ENCODE data around the gene ZNF578.
"Not testable (repeated sequence)": the region's sequence is repeated elsewhere in the genome, so short reads cannot be mapped to it uniquely, and the experiment has no call there.

Gene ZNF578

DNA sequence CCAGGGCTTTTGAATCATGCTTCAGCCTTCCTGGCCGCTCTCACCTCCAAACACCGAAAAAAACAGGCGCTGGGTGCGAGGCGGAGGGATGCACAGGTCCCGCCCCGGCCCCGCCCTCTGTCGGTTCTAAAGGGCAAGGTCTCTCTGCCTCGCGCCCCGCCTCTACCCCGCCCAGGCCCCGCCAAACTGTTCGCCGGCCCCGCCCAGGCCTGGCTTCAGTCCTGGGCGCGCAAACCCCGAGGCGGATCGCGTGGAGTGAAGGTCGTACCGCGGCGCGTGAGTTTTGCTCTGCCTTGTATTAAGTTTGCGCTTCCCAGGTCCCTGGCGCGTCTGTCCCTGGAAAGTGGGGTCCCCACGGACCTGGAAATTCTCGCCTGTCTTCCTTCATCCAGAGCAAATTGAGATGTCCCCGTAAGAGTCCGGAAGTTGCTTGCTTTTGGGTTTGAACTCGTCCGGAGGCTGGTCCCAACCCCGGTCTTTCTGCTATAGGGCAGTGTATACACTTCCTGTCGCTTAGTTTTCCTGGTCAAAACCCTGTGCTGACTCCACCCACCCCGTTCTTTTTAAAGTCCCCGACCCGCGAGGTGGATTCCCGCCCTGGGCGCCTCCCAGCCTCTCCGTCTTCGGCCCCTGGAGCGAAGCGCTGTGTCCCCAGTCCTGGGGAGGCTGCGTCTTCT is 82.6 kb downstream of the ZNF578 start:
- Histone ChIP-seq H3K27ac (ENCODE audit: low read depth, low read length) (peak overlapping the region; percentile 75), H3K9me3 (ENCODE audit: control insufficient read depth, insufficient read depth, low read length) (no peaks in the 10 kb centered on the region), H3K4me3 (ENCODE audit: low read depth, low read length) (peak overlapping the region; percentile 89), H3K4me1 (ENCODE audit: control insufficient read depth, insufficient read depth, low read length) (no peaks in the 10 kb centered on the region), H3K9ac (ENCODE audit: low read depth, low read length) (peak overlapping the region; percentile 48; the same call in 1 of the 2 replicates), H3K36me3 (ENCODE audit: control insufficient read depth, insufficient read depth, low read length) (no peaks in the 10 kb centered on the region), H3K27me3 (ENCODE audit: control insufficient read depth, insufficient read depth, low read length) (peaks cover 9% of the 10 kb centered on the region)

DNA sequence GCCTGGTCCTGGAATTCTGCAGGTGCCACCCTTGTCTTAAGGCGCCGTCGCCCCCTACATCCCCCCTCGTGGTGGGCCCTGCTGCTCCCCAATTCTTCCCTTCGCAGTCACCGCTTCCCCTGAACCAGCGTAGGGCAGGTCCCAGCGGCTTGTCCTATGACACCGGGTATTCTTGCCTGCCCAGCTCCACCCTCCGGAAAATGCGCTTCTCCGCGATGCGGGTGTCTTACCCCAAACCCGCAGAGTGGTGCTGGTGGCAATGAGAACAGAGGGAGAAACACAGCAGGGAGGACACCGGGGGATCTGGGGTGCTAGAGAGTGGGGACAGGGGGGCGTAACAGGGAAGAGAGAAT is 83.1 kb downstream of the ZNF578 start:
- no peaks in the 10 kb centered on the region for H3K9me3 ChIP-seq (ENCODE audit: control insufficient read depth, insufficient read depth, low read length)
- no peaks in the 10 kb centered on the region for H3K4me1 ChIP-seq (ENCODE audit: control insufficient read depth, insufficient read depth, low read length)
- H3K9ac ChIP-seq (ENCODE audit: low read depth, low read length) = no peak overlapping the region
- H3K27me3 ChIP-seq (ENCODE audit: control insufficient read depth, insufficient read depth, low read length) = peaks cover 9% of the 10 kb centered on the region
- peak overlapping the region; percentile 89 for H3K4me3 ChIP-seq (ENCODE audit: low read depth, low read length)
- H3K36me3 ChIP-seq (ENCODE audit: control insufficient read depth, insufficient read depth, low read length) = no peaks in the 10 kb centered on the region
- peak overlapping the region; percentile 75 for H3K27ac ChIP-seq (ENCODE audit: low read depth, low read length)

DNA sequence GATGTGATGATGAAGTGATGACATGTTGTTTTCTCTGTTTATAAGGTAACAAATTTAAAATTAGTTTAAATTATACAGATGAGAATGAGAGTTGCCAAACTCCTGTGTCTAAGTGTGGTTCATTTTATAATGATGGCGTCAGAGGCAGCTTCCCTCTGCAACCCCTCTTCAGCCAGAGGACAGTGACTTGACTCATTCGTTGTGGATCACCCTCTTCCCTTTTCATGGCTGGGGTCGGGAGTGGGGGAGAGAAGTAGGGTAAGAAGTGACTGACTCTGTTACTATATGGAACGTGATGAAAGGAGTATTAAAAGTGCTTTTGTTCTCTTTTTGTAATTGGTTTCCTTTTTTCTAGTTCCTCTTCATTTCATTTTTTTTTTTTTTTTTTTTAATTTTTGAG is 85.5 kb downstream of the ZNF578 start:
- not testable (repeated sequence) for H3K4me1 ChIP-seq (ENCODE audit: control insufficient read depth, insufficient read depth, low read length); H3K36me3 ChIP-seq (ENCODE audit: control insufficient read depth, insufficient read depth, low read length); H3K4me3 ChIP-seq (ENCODE audit: low read depth, low read length); H3K9me3 ChIP-seq (ENCODE audit: control insufficient read depth, insufficient read depth, low read length); H3K27me3 ChIP-seq (ENCODE audit: control insufficient read depth, insufficient read depth, low read length); H3K9ac ChIP-seq (ENCODE audit: low read depth, low read length); H3K27ac ChIP-seq (ENCODE audit: low read depth, low read length)

DNA sequence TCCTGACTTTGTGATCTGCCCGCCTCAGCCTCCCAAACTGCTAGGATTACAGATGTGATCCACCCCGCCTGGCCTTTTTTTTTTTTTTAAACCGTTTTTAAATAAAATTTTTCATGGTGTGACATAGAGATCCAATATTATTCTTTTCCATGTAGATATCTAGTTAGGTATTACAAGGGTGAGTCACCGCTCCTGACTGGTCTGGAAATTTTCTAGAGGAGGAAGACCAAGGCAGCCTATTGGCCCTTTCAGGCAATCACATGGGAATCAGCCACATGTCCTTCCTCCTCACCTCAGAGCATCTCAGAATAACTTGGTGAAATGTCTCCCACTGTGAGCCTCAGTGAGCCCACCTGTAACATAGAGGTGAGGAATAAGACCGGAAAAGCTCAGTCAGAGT is 87.8 kb downstream of the ZNF578 start:
- H3K36me3 ChIP-seq (ENCODE audit: control insufficient read depth, insufficient read depth, low read length) = peaks cover 22% of the 10 kb centered on the region
- H3K9me3 ChIP-seq (ENCODE audit: control insufficient read depth, insufficient read depth, low read length); H3K9ac ChIP-seq (ENCODE audit: low read depth, low read length); H3K27me3 ChIP-seq (ENCODE audit: control insufficient read depth, insufficient read depth, low read length); H3K4me1 ChIP-seq (ENCODE audit: control insufficient read depth, insufficient read depth, low read length); H3K4me3 ChIP-seq (ENCODE audit: low read depth, low read length); H3K27ac ChIP-seq (ENCODE audit: low read depth, low read length): not testable (repeated sequence)

DNA sequence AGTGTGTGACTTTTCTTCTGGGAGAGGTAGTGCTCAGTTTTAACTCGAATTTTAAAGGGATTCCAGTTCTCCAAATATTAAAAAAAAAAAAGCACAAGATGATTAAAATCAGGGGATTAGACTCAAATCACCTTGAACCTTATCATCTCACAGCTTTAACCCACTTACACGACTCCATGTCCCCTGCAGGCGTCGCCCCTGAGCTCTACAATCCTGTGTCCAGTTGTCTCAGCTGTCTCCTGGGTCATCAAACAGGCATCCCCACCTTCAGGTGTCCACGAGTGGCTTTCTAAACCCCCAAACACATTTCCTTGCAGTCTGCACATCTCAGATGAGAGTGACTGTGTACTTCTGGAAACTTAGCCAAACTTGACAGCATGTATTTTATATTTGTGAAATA is 88.3 kb downstream of the ZNF578 start:
- Histone ChIP-seq H3K4me3 (ENCODE audit: low read depth, low read length) (no peak overlapping the region), H3K9me3 (ENCODE audit: control insufficient read depth, insufficient read depth, low read length) (no peaks in the 10 kb centered on the region)

DNA sequence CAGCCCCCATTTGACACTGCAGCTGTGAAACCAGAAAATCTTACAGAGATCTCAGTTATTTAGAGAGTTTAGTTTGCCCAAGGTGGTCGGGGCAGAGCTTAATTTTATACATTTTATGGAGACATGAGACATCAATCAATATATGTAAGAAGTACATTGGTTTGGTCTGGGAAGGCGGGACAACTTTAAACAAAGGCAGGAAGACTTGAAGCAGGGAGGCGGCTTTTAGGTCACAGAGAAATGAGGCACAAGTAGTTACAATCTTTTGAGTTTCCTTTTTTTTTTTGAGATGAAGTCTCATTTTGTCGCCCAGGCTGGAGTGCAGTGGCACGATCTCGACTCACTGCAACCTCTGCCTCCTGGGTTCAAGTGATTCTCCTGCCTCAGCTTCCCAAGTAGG is 89.2 kb downstream of the ZNF578 start:
- H3K9ac ChIP-seq (ENCODE audit: low read depth, low read length) = not testable (repeated sequence)

More for the DNA sequence above, 88.3 kb downstream of the ZNF578 start:
- H3K27me3 ChIP-seq (ENCODE audit: control insufficient read depth, insufficient read depth, low read length) = peaks cover 7% of the 10 kb centered on the region
- no peaks in the 10 kb centered on the region for H3K4me1 ChIP-seq (ENCODE audit: control insufficient read depth, insufficient read depth, low read length)
- no peak overlapping the region for H3K9ac ChIP-seq (ENCODE audit: low read depth, low read length)
- H3K27ac ChIP-seq (ENCODE audit: low read depth, low read length) = no peak overlapping the region
- H3K36me3 ChIP-seq (ENCODE audit: control insufficient read depth, insufficient read depth, low read length) = peaks cover 22% of the 10 kb centered on the region

DNA sequence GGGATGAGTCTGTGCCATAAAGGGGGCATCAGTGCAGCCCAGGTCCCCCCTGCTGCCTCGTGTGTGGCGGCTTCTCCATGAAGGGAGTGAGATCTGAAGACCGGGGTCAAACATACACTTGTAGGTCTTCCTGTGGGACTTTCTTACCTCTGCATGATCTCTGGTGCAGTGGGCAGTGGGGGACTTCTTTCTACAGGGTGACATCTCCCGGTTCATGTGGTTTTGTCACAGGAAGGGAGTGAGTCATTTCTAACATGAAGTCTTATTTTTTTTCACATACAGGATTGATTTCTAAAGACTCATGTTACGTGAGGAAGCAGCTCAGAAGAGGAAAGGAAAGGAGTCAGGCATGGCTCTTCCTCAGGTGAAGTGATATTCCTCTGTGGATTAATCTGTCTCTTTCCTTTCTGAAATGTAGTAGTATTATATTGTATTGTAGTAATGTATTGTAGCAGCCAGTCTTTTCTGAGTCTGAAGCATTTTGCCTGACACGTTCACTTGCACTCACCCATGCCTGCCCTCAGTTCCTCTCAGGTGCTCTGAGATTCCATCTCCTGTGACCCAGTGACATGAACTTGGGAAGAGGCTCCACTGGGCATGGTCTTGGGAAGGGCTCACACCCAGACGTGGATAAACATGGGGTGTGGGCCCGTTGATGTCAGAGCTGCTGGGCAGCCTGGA is 89.8 kb downstream of the ZNF578 start:
- Histone ChIP-seq H3K36me3 (ENCODE audit: control insufficient read depth, insufficient read depth, low read length) (peaks cover 27% of the 10 kb centered on the region), H3K4me3 (ENCODE audit: low read depth, low read length) (no peak overlapping the region), H3K4me1 (ENCODE audit: control insufficient read depth, insufficient read depth, low read length) (no peaks in the 10 kb centered on the region), H3K9ac (ENCODE audit: low read depth, low read length) (no peak overlapping the region), H3K27me3 (ENCODE audit: control insufficient read depth, insufficient read depth, low read length) (no peaks in the 10 kb centered on the region), H3K27ac (ENCODE audit: low read depth, low read length) (no peak overlapping the region), H3K9me3 (ENCODE audit: control insufficient read depth, insufficient read depth, low read length) (no peaks in the 10 kb centered on the region)

More for the DNA sequence above, 89.2 kb downstream of the ZNF578 start:
- H3K27ac ChIP-seq (ENCODE audit: low read depth, low read length); H3K4me3 ChIP-seq (ENCODE audit: low read depth, low read length); H3K9me3 ChIP-seq (ENCODE audit: control insufficient read depth, insufficient read depth, low read length); H3K27me3 ChIP-seq (ENCODE audit: control insufficient read depth, insufficient read depth, low read length); H3K4me1 ChIP-seq (ENCODE audit: control insufficient read depth, insufficient read depth, low read length): not testable (repeated sequence)
- H3K36me3 ChIP-seq (ENCODE audit: control insufficient read depth, insufficient read depth, low read length) = peaks cover 27% of the 10 kb centered on the region

DNA sequence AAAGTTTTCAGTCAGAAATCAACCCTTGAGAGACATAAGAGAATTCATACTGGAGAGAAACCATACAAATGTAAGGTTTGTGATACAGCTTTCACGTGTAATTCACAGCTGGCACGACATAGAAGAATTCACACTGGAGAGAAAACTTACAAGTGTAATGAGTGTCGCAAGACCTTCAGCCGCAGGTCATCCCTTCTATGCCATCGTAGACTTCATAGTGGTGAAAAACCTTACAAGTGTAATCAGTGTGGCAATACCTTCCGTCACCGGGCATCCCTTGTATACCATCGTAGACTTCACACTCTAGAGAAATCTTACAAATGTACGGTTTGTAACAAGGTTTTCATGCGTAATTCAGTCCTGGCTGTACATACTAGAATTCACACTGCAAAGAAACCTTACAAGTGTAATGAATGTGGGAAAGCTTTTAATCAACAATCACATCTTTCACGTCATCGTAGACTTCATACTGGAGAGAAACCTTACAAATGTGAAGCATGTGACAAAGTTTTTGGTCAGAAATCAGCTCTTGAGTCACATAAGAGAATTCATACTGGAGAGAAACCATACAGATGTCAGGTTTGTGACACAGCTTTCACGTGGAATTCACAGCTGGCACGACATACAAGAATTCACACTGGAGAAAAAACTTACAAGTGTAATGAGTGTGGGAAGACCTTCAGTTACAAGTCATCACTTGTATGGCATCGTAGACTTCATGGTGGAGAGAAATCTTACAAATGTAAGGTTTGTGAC is 101.0 kb downstream of the ZNF578 start:
- Histone ChIP-seq H3K9ac (ENCODE audit: low read depth, low read length) (no peak overlapping the region), H3K9me3 (ENCODE audit: control insufficient read depth, insufficient read depth, low read length) (peaks cover 25% of the 10 kb centered on the region), H3K27ac (ENCODE audit: low read depth, low read length) (no peak overlapping the region), H3K36me3 (ENCODE audit: control insufficient read depth, insufficient read depth, low read length) (peaks cover 45% of the 10 kb centered on the region), H3K4me3 (ENCODE audit: low read depth, low read length) (no peak overlapping the region), H3K4me1 (ENCODE audit: control insufficient read depth, insufficient read depth, low read length) (peaks cover 6% of the 10 kb centered on the region), H3K27me3 (ENCODE audit: control insufficient read depth, insufficient read depth, low read length) (no peaks in the 10 kb centered on the region)

DNA sequence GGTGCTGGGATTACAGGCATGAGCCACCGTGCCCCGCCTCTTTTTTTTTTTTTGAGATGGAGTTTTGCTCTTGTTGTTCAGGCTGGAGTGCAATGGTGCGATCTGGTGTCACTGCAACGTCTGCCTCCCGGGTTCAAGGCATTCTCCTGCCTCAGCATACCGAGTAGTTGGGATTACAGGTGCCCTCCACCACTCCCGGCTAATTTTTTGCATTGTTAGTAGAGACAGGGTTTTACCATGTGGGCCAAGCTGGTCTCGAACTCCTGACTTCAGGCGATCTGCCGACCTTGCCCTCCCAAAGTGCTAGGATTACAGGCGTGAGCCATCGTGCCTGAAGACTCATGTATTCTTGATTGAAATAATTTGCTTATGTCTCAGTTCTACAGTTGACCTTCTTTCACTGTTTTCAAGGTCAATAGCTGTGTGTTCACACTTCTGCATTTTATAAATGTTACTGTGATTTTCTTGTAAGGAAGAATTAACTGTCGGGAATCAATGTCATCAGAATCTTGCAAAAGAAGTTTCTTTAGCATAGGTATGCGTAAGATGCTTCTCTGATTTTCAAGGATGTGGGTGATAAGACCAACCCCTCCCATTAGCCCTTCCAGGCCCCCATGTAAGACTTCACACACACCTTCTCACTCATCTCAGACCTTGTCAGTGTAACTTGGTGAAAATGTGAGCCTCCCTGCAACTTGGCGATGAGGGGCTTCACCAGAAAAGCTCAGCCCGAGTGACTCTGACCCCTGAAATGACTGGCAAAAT is 104.1 kb downstream of the ZNF578 start:
- peaks cover 25% of the 10 kb centered on the region for H3K9me3 ChIP-seq (ENCODE audit: control insufficient read depth, insufficient read depth, low read length)
- H3K9ac ChIP-seq (ENCODE audit: low read depth, low read length) = no peak overlapping the region
- no peak overlapping the region for H3K27ac ChIP-seq (ENCODE audit: low read depth, low read length)
- peaks cover 9% of the 10 kb centered on the region for H3K4me1 ChIP-seq (ENCODE audit: control insufficient read depth, insufficient read depth, low read length)
- no peak overlapping the region for H3K4me3 ChIP-seq (ENCODE audit: low read depth, low read length)
- H3K36me3 ChIP-seq (ENCODE audit: control insufficient read depth, insufficient read depth, low read length) = peaks cover 33% of the 10 kb centered on the region
- no peaks in the 10 kb centered on the region for H3K27me3 ChIP-seq (ENCODE audit: control insufficient read depth, insufficient read depth, low read length)

DNA sequence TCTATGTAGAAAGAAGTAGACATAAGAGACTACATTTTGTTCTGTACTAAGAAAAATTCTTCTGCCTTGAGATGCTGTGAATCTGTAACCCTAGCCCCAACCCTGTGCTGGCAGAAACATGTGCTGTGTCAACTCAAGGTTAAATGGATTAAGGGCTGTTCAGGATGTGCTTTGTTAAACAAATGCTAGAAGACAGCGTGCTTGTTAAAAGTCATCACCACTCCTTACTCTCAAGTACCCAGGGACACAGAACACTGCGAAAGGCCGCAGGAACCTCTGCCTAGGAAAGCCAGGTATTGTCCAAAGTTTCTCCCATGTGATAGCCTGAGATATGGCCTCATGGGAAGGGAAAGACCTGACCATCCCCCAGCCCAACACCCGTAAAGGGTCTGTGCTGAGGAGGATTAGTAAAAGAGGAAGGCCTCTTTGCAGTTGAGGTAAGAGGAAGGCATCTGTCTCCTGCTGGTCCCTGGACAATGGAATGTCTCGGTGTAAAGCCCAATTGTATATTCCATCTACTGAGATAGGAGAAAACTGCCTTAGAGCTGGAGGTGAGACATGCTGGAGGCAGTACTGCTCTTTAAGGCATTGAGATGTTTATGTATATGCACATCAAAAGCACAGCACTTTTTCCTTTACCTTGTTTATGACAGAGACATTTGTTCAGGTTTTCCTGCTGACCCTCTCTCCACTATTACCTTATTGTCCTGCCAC is 105.5 kb downstream of the ZNF578 start:
- H3K9me3 ChIP-seq (ENCODE audit: control insufficient read depth, insufficient read depth, low read length) = peaks cover 20% of the 10 kb centered on the region
- H3K27ac ChIP-seq (ENCODE audit: low read depth, low read length) = peak overlapping the region; percentile 18
- peaks cover 19% of the 10 kb centered on the region for H3K36me3 ChIP-seq (ENCODE audit: control insufficient read depth, insufficient read depth, low read length)
- H3K27me3 ChIP-seq (ENCODE audit: control insufficient read depth, insufficient read depth, low read length); H3K4me1 ChIP-seq (ENCODE audit: control insufficient read depth, insufficient read depth, low read length); H3K4me3 ChIP-seq (ENCODE audit: low read depth, low read length); H3K9ac ChIP-seq (ENCODE audit: low read depth, low read length): not testable (repeated sequence)
